GM12878 (cell line): ENCODE measurements around the gene ZNF888.

Experiments used
- CHD2 ChIP-seq: IDR thresholded peaks from 2 replicates; pipeline ENCODE4 v1.6.1; 2011; ENCODE audit warnings: low read depth, low read length, improper control_type of control experiment, borderline replicate concordance
- ESRRA ChIP-seq: IDR thresholded peaks from 2 replicates; pipeline ENCODE4 v1.6.1; 2012; ENCODE audit warnings: mild to moderate bottlenecking, low read length, improper control_type of control experiment
- FOS ChIP-seq: IDR thresholded peaks from 3 replicates; pipeline ENCODE4 v1.6.1; 2011; ENCODE audit warnings: borderline replicate concordance; ENCODE audit not compliant: insufficient read length; ENCODE audit errors: extremely low read depth
- POLR2A ChIP-seq: IDR thresholded peaks from 2 replicates; pipeline ENCODE4 v1.6.1; 2011; ENCODE audit warnings: low read depth, mild to moderate bottlenecking, low read length
- TF ChIP-seq, protein P1 (sequence below): fragments of 450-650 bp; IDR thresholded peaks from 2 replicates; pipeline ENCODE4 v1.6.1; 2016; ENCODE audit warnings: mild to moderate bottlenecking
- TF ChIP-seq, protein P2 (sequence below), 3 experiments: IDR thresholded peaks in 2 of 3; conservative IDR thresholded peaks in 1 of 3; 2 replicates each; pipeline ENCODE4 v1.5.1; 2011; ENCODE audit warnings: low read depth in 3 of 3, low read length in 3 of 3, mild to moderate bottlenecking in 3 of 3, control low read depth in 2 of 3, moderate library complexity in 2 of 3, inconsistent platforms in 1 of 3, mixed read lengths in 1 of 3; ENCODE audit not compliant: control insufficient read depth in 2 of 3, insufficient read depth in 1 of 3; ENCODE audit errors: extremely low read depth in 1 of 3
- TF ChIP-seq, protein P3 (sequence below): fragments of 450-650 bp; conservative IDR thresholded peaks from 2 replicates; pipeline ENCODE4 v1.6.1; 2017; ENCODE audit warnings: mild to moderate bottlenecking, moderate library complexity

DNA sequence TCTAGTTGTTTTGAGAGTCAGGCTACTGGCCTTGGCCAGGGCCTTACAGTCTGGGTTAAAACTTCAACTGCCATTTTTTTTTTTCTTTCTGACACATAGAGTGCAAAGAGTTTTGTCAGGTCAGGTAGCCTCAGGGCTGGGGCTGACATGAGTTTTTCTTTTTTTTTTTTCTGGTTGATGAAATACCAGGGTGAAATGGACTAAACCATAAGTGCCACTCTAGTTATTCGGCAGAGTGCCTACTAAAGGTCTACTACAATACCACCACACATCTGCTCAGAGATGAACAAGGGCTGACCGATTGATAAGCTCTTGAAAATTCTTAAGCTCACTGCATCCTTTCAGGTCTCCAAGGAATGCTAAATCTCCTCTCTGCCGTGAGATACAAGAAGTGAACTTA, 21.4 kb downstream of the ZNF888 start:
- no peak for TF ChIP-seq CHD2
- TF ChIP-seq, protein P1, sequence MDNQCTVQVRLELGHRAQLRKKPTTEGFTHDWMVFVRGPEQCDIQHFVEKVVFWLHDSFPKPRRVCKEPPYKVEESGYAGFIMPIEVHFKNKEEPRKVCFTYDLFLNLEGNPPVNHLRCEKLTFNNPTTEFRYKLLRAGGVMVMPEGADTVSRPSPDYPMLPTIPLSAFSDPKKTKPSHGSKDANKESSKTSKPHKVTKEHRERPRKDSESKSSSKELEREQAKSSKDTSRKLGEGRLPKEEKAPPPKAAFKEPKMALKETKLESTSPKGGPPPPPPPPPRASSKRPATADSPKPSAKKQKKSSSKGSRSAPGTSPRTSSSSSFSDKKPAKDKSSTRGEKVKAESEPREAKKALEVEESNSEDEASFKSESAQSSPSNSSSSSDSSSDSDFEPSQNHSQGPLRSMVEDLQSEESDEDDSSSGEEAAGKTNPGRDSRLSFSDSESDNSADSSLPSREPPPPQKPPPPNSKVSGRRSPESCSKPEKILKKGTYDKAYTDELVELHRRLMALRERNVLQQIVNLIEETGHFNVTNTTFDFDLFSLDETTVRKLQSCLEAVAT: no peak
- TF ChIP-seq, protein P2, sequence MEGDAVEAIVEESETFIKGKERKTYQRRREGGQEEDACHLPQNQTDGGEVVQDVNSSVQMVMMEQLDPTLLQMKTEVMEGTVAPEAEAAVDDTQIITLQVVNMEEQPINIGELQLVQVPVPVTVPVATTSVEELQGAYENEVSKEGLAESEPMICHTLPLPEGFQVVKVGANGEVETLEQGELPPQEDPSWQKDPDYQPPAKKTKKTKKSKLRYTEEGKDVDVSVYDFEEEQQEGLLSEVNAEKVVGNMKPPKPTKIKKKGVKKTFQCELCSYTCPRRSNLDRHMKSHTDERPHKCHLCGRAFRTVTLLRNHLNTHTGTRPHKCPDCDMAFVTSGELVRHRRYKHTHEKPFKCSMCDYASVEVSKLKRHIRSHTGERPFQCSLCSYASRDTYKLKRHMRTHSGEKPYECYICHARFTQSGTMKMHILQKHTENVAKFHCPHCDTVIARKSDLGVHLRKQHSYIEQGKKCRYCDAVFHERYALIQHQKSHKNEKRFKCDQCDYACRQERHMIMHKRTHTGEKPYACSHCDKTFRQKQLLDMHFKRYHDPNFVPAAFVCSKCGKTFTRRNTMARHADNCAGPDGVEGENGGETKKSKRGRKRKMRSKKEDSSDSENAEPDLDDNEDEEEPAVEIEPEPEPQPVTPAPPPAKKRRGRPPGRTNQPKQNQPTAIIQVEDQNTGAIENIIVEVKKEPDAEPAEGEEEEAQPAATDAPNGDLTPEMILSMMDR (IDR thresholded peaks at IDR 0.05 in 2 of 3, conservative IDR thresholded peaks at IDR 0.05 in 1 of 3; ENCODE audit: control insufficient read depth in 2 of 3, extremely low read depth in 1 of 3, insufficient read depth in 1 of 3, low read depth in 3 of 3, low read length in 3 of 3): no peak
- TF ChIP-seq, protein P3, sequence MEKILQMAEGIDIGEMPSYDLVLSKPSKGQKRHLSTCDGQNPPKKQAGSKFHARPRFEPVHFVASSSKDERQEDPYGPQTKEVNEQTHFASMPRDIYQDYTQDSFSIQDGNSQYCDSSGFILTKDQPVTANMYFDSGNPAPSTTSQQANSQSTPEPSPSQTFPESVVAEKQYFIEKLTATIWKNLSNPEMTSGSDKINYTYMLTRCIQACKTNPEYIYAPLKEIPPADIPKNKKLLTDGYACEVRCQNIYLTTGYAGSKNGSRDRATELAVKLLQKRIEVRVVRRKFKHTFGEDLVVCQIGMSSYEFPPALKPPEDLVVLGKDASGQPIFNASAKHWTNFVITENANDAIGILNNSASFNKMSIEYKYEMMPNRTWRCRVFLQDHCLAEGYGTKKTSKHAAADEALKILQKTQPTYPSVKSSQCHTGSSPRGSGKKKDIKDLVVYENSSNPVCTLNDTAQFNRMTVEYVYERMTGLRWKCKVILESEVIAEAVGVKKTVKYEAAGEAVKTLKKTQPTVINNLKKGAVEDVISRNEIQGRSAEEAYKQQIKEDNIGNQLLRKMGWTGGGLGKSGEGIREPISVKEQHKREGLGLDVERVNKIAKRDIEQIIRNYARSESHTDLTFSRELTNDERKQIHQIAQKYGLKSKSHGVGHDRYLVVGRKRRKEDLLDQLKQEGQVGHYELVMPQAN: no peak
- TF ChIP-seq FOS: no peak
- no peak for TF ChIP-seq ESRRA
- no peak for TF ChIP-seq POLR2A
